KOPT-K1 (cell line): ENCODE results near the gene RABGAP1L.

Source experiments
- H3K27ac ChIP-seq: fragments of 200-600 bp; sonication (generic); 2 replicates; pipeline ENCODE4 v1.5.1; 2016; ENCODE audit warnings: antibody characterized with exemption, mild to moderate bottlenecking, low read depth, low read length; ENCODE audit not compliant: poor library complexity, severe bottlenecking
- H3K36me3 ChIP-seq: fragments of 200-600 bp; sonication (generic); 2 replicates; pipeline ENCODE4 v1.5.1; 2017; ENCODE audit warnings: antibody characterized with exemption, mild to moderate bottlenecking, low read length, moderate library complexity; ENCODE audit not compliant: insufficient read depth
- H3K9me3 ChIP-seq: fragments of 200-600 bp; sonication (generic); 2 replicates; pipeline ENCODE4 v1.5.1; 2017; ENCODE audit warnings: antibody characterized with exemption, low read length, mild to moderate bottlenecking; ENCODE audit not compliant: insufficient read depth, poor library complexity, severe bottlenecking

RABGAP1L gene

DNA sequence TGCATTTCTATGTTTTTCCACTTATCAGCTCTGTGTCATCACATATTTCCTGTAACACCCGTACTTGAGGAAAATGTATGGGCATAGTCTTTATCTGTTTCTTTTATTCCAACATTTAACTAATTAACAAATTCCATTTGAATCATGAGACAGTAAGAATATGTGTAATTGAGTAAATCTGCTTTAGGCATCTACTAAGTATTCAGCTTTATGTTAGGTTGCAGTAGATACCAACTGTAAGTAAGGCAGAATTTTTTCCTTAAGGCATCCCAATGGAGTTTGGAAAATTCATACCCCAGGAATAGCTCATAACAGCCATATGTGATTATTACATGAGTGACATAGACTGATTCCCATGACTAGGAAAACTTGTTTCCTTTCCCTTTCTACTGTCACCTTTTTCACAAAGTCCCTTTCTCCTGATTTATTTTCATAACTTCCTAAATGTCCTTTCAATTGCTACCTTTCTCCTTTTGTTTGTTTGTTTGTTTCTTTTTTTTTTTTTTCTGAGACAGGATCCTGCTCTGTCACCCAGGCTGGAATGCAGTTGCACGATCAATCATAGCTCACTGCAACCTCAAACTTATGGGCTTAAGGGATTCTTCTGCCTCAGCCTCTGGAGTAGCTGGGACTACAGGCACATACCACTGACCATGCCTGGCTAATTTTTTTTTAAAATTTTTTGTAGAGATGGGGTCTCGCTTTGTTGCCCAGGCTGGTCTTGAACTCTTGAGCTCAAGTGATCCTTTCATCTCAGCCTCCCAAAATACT, 780.6 kb downstream of the RABGAP1L start:
- no peaks in the 10 kb centered on the region for H3K9me3 ChIP-seq
- H3K27ac ChIP-seq = no peak overlapping the region
- H3K36me3 ChIP-seq = no peaks in the 10 kb centered on the region

DNA sequence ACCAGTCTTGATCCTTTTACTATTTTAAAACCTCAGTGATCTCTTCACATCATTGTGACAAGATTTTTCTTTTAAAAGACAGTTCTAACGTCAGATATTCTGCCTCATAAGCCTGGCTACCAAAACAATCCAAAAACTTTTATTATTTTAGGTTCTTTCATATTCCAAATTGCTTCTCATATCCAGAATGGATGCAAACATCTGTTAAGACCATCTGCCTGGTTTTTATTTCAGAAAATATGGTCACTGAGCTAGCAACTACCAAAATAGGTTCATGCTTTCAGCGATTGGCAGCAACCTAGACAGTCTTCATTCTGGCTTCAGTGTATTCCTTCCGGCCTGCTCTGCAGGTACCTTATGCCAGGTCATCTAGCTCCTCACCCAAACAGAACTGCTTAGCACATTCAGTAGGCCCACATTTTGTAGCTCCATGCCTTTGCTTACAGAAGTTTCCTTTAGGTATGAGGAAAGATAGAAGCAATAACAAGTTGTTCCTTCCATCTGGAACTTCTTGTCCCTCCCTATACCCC, 781.4 kb downstream of the RABGAP1L start:
- no peak overlapping the region for H3K27ac ChIP-seq
- no peaks in the 10 kb centered on the region for H3K36me3 ChIP-seq

DNA sequence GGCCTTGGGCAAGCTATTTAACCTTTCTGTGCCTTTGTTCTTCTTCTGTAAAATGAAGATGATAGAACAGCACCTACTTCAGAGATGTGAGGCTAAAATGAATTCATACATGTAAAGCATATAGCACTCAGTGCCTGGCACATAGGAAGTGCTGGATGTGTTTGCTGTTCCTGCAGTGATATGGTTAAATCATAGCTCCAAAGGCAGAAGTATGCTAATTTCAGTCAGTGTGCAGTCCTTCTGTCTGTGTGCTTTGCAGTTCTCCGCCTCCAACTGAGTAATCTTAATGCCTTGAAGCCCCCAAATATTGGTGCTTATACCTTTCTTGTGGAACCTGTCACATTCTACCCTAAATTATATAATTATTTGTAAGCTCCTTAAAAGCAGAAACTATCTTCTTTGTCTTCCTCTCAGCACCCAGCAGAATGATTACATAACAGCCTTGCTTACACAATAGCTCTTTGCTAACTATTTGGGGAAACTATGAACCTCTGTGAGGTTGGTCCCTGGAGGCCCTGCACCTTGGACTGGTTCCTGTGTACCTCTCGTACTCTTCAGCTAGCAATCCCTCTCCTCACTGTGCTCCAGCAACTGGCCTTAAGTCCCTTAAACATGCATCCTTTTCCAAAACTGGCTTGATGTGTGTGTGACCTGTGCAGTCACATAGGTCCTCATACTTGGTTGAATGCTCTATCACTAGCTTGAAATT, 783.4 kb downstream of the RABGAP1L start:
- Histone ChIP-seq H3K27ac (no peak overlapping the region), H3K9me3 (no peaks in the 10 kb centered on the region), H3K36me3 (no peaks in the 10 kb centered on the region)

More for the DNA sequence above, 781.4 kb downstream of the RABGAP1L start:
- H3K9me3 ChIP-seq = no peaks in the 10 kb centered on the region

DNA sequence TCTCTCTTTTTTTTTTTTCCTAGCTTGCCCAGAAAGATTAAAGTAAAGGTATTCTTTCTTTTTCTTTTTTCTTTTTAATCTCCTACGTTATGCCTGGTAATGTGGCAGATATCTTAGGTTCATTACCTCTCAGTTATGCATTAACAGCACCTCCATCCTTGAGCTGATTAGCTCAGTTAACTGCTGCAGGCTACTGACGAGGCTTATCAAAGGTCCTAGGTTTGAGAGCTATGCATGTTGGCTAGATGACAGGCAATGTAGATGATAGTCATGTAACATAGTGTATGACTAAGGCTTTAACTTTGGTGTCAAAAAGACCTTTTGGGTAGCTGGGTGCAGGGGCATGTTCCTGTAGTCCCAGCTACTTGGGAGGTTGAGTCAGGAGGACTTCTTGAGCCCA, 786.7 kb downstream of the RABGAP1L start:
- no peaks in the 10 kb centered on the region for H3K9me3 ChIP-seq
- no peak overlapping the region for H3K27ac ChIP-seq
- no peaks in the 10 kb centered on the region for H3K36me3 ChIP-seq

DNA sequence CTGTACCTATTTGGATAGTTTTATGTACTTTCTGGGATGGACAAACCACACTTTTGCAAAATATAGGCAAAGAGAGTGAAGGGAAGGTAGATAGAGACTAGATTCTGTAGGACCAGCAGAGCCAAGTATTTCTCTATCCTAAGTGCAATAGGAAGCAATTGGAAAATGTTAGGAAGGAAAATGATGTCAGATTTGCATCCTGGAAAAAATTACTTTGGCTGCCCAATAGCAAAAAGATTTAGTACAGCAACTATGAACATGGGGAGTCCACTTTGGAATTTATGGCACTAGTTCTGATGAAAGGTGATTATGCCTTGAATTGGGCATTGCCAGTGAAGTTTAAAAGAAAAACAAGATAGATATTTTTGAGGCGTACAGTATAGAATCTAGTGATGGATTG, 789.7 kb downstream of the RABGAP1L start:
- Histone ChIP-seq H3K36me3 (no peaks in the 10 kb centered on the region), H3K9me3 (no peaks in the 10 kb centered on the region), H3K27ac (no peak overlapping the region)

DNA sequence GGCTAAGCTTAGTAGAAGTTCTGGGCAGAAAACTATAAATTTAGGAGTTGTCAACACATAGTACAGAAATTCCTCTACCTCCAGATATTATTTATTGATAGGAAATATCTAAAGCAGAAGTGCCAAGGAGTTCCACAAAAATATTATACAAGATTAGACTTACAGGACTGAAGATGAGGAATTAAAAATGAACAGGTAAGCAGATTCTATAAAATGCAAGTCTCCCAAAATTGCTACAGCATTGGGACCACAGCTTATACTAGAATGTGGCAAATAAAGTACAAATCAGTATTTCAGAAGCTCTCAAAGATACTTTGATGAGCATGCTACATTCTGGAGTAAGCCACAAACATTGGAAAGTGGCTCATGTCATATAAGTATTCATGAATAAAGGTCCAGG, 790.3 kb downstream of the RABGAP1L start:
- Histone ChIP-seq H3K9me3 (no peaks in the 10 kb centered on the region), H3K36me3 (no peaks in the 10 kb centered on the region), H3K27ac (no peak overlapping the region)

DNA sequence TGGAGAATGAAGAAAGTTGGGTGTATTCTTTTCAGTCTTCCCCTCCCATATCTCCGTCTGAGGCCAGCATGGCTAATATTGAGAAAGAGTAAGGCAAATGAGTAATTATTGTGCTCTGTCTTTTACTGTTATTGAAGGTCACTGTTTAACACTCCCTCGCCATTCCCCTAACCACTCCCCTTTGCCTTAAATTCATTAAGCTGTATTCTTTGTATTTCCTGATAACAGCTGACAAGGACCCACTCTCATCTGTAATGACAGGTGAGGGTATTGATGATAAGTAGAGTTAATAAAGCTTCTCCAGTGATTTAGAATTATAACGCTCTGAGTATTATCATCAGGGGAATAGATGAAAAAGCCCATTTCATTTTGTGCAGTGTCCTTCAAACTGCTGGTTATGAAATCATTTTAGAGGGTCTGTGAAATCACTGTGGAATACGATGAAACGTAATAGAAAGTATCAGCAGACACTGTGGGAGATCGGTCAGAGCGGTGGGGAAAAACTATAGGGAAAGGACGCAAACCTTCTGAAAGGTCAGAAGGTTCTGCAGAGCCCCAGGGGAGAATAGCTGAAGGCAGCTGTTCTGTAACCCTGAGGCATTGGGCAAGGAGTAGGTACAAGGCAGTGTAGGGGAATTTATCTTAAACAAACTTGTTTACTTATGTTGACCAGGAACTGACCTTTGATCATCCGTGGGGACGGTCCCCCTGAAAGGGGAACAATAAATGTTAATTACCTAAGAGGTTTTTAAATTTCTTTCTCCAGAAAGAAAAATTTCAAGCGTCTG, 794.2 kb downstream of the RABGAP1L start:
- Histone ChIP-seq H3K9me3 (no peaks in the 10 kb centered on the region), H3K27ac (no peak overlapping the region), H3K36me3 (no peaks in the 10 kb centered on the region)

DNA sequence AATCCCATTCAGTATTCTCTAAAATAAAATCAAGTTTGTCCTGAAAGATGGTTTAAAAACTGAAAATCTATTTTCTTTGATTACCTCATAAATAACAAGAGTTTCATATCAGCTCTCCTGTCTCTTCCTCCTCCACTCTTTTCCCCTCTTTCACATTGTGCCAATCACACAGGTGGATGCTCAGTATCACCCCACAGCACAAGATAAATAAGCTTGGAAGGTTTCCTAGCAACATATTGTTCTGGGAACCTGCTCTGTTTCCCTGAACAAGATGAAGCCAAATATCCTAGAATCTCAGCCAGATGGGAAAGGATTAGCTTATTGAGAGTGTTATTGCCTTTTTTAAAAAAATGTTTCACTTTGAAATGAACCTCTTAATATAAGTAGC, 794.7 kb downstream of the RABGAP1L start:
- H3K27ac ChIP-seq = no peak overlapping the region
- no peaks in the 10 kb centered on the region for H3K9me3 ChIP-seq

DNA sequence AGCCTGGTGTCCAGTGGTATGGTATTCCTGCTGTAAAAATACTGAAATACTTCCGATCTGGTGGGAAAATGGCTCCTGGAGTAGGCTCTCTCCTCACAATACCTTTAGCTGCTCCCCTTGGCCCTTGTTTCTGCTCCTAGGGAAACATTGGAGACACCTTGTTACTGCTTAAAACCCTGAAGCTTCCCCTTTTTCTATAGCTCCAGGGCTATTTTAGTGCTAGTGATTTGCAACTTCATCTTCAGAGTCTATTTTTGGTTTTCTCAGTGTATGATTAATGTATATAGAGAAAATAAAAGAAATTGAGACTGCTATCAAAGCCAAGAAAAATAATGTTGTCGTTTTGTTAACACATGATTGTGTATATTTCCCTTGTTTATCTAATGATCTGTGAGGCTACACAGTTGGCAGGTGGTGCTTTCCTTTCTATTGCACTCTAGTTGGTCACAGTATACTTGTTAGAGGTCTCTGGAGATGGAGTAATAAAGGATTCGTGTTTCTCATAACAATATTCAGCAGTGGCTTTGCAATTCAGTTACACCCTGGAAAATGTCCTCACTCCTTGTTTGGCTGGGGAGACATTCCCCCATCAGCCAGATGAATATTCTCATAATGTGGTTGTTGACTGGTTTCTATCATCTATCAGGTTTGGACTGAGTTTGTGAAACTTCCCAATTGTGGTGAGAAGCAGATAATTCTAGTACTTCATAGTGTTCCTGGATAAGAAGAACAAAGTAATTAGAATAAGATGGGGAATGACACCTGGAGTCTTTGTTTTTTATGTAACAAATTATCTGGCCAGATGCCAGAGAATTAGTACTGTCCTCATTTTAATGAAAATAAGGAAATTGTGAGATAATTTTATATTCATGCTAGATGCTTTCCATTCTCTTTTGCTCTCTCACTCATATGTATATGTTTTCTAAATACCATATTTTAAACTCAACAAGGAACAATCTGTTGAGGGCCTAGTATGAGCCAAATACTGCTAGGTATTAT, 795.6 kb downstream of the RABGAP1L start:
- Histone ChIP-seq H3K9me3 (no peaks in the 10 kb centered on the region), H3K36me3 (no peaks in the 10 kb centered on the region), H3K27ac (no peak overlapping the region)

More for the DNA sequence above, 794.7 kb downstream of the RABGAP1L start:
- H3K36me3 ChIP-seq = no peaks in the 10 kb centered on the region

DNA sequence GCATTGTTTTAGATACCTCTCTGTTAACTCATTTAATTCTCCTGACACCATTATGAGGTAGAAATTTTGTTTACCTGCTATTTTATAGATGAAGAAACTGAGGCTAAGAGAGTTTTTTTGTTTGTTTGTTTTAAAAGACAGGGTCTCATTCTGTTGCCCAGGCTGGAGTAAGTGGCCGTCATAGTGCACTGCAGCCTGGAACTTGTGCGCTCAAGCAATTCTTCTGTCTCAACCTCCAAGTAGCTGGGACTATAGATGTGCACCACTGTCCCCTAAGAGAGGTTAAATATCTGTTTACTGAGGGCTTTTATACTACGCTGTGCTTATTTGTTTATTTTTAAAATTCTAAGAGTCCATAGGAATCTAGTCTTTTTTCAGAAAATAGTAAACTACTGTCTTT, 796.8 kb downstream of the RABGAP1L start:
- Histone ChIP-seq H3K9me3 (no peaks in the 10 kb centered on the region), H3K27ac (no peak overlapping the region), H3K36me3 (no peaks in the 10 kb centered on the region)

DNA sequence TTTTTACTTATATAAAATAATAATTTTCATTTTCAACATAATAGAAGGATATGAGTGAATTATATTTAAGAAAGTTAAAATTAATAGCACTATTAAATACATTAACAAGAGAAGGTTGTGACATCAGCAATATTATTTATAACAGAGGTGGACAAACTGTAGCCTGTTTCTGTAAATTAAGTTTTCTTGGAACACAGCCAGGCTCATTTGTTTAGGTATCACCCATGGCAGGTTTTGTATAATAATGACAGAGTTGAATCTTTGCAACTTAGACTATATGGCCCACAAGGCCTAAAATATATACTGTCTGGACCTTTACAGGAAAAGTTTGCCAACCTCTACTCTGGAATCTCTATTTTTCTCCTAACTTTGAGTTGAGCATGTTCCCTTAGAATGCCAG, 797.7 kb downstream of the RABGAP1L start:
- H3K27ac ChIP-seq = no peak overlapping the region
- H3K36me3 ChIP-seq = no peaks in the 10 kb centered on the region
- H3K9me3 ChIP-seq = no peaks in the 10 kb centered on the region

DNA sequence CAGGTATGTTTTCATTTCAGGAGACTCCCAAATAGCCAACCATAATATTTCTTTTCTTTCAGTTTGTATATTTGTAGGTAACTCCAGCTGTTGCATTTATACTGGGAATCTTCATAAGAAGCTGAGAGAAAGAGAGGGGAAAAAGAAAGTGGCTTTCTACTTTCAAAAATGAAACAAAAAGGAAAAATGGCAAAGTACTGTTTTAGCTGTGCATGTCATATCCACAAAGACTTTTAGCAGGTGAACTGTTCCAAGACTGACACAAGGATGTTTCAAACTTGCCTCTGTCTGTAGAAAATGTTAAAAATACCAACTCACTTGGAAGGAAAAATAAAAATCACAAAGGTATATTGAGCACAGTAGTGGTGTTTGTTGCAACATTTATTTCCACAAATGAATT, 798.5 kb downstream of the RABGAP1L start:
- H3K9me3 ChIP-seq = no peaks in the 10 kb centered on the region
- H3K36me3 ChIP-seq = no peaks in the 10 kb centered on the region
- no peak overlapping the region for H3K27ac ChIP-seq

DNA sequence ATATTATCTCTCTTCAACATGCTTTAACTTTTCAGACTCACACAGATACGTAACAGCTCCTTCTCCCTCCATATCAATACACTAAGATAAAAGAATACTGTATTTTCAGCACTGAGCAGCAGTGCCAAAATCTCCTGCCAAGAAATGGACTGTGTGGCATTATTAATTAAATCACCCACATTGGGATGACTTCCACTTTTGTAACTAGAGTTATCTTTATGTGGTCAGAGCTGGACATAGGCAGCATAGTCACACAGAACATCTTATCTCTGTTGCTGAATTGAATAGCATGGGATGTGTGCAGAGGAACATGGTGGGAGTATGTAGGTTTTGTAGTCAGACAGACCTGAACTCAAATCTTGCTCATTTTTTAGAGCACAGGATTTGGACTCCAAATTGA, 799.1 kb downstream of the RABGAP1L start:
- Histone ChIP-seq H3K36me3 (no peaks in the 10 kb centered on the region), H3K9me3 (no peaks in the 10 kb centered on the region), H3K27ac (no peak overlapping the region)

DNA sequence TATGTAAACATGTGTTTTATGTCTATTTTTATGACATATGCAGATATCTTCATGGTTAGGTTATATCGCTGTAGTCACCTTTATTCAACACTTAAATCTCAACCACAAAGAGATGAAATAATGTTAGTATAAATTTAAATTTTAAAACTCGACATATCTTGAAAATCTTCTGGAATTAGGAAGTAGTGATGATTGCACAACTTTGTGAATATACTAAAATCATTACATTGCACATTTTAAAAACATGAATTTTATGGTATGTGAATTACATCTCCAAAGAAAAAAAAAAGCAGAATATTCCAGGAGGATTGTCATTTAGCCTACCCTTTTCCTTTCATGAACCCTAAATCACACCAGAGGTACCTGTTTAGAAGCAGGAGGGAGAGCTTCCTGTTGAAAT, 801.0 kb downstream of the RABGAP1L start:
- Histone ChIP-seq H3K36me3 (no peaks in the 10 kb centered on the region), H3K27ac (no peak overlapping the region), H3K9me3 (no peaks in the 10 kb centered on the region)
